Measurements from ENCODE around the gene TMPRSS5. TPM values are rescaled to one million over a fixed set of nuclear protein-coding genes. Genes with fewer than 3 reads are reported as not detected.

Gene TMPRSS5
- polyA plus RNA-seq, 1 donor (not counting 4 experiments of a cell fraction or from before 2014, with no cell fraction given): 0.04 TPM

GRCh38 chr11:113666584-113666983 lies 39.5 kb downstream of the TMPRSS5 start:
- Histone ChIP-seq H3K9me1 (ENCODE audit: control insufficient read depth, extremely low read depth, insufficient read depth, low read length) (no peaks in the 10 kb centered on the region), H3K4me2 (ENCODE audit: control insufficient read depth, extremely low read depth, insufficient read depth, low read depth, low read length) (no peak overlapping the region), H3K36me3 (ENCODE audit: control insufficient read depth in 2 of 2, extremely low read depth in 1 of 2, insufficient read depth in 2 of 2, low read length in 2 of 2) (no peaks in the 10 kb centered on the region), H3K4me1 (ENCODE audit: control insufficient read depth, extremely low read depth, insufficient read depth, low read length) (peaks cover 20% of the 10 kb centered on the region), H4K20me1 (ENCODE audit: control insufficient read depth, extremely low read depth, insufficient read depth, low read length) (no peaks in the 10 kb centered on the region), H3K4me3 (ENCODE audit: control insufficient read depth in 2 of 3, extremely low read depth in 1 of 3, insufficient read depth in 2 of 3, low read depth in 1 of 3, low read length in 3 of 3) (no peak overlapping the region), H3K9me3 (ENCODE audit: control insufficient read depth, low read depth, low read length) (peaks cover 2% of the 10 kb centered on the region), H3K9ac (ENCODE audit: control insufficient read depth, extremely low read depth, insufficient read depth, low read length) (no peak overlapping the region), H3K27me3 (ENCODE audit: control insufficient read depth, extremely low read depth, insufficient read depth, low read length) (no peaks in the 10 kb centered on the region), H2AFZ (ENCODE audit: control insufficient read depth, low read length) (no peak overlapping the region), H3K79me2 (ENCODE audit: control insufficient read depth, insufficient read depth, low read length) (no peaks in the 10 kb centered on the region), H3K27ac (ENCODE audit: control insufficient read depth, insufficient read depth, low read length) (no peak overlapping the region)
- no peak for TF ChIP-seq EZH2 (IDR thresholded peaks at IDR 0.05; ENCODE audit: low read length)
- TF ChIP-seq CTCF (optimal IDR thresholded peaks at IDR 0.05 in 1 of 3, IDR thresholded peaks at IDR 0.05 in 1 of 3, conservative IDR thresholded peaks at IDR 0.05 in 1 of 3; ENCODE audit: extremely low read depth in 1 of 3, insufficient read depth in 2 of 3, low read length in 3 of 3): no peak
- no peak for FAIRE-seq
- no peak for DNase-seq (ENCODE audit: low read depth, low spot score)
- dilution Hi-C loops (cut with MboI; ENCODE audit: extremely low pct_ligation_motif_present, low sequenced_read_pairs): no loop called here

- DNase-seq (ENCODE audit: low read depth, low spot score): no peak
- Histone ChIP-seq H3K79me2 (ENCODE audit: control insufficient read depth, insufficient read depth, low read length) (no peaks in the 10 kb centered on the region), H2AFZ (ENCODE audit: control insufficient read depth, low read length) (peak overlapping the region; percentile 51), H3K27ac (ENCODE audit: control insufficient read depth, insufficient read depth, low read length) (no peak overlapping the region), H3K4me1 (ENCODE audit: control insufficient read depth, extremely low read depth, insufficient read depth, low read length) (peaks cover 20% of the 10 kb centered on the region), H3K4me2 (ENCODE audit: control insufficient read depth, extremely low read depth, insufficient read depth, low read depth, low read length) (no peak overlapping the region), H3K9me1 (ENCODE audit: control insufficient read depth, extremely low read depth, insufficient read depth, low read length) (no peaks in the 10 kb centered on the region), H3K36me3 (ENCODE audit: control insufficient read depth in 2 of 2, extremely low read depth in 1 of 2, insufficient read depth in 2 of 2, low read length in 2 of 2) (no peaks in the 10 kb centered on the region), H4K20me1 (ENCODE audit: control insufficient read depth, extremely low read depth, insufficient read depth, low read length) (no peaks in the 10 kb centered on the region), H3K9me3 (ENCODE audit: control insufficient read depth, low read depth, low read length) (peaks cover 2% of the 10 kb centered on the region), H3K27me3 (ENCODE audit: control insufficient read depth, extremely low read depth, insufficient read depth, low read length) (no peaks in the 10 kb centered on the region), H3K9ac (ENCODE audit: control insufficient read depth, extremely low read depth, insufficient read depth, low read length) (no peak overlapping the region), H3K4me3 (ENCODE audit: control insufficient read depth in 2 of 3, extremely low read depth in 1 of 3, insufficient read depth in 2 of 3, low read depth in 1 of 3, low read length in 3 of 3) (no peak overlapping the region)
- dilution Hi-C loops (cut with MboI; ENCODE audit: extremely low pct_ligation_motif_present, low sequenced_read_pairs): no loop called here
- peak; percentile 67 for FAIRE-seq
- TF ChIP-seq EZH2 (IDR thresholded peaks at IDR 0.05; ENCODE audit: low read length) (no peak), CTCF (optimal IDR thresholded peaks at IDR 0.05 in 1 of 3, IDR thresholded peaks at IDR 0.05 in 1 of 3, conservative IDR thresholded peaks at IDR 0.05 in 1 of 3; ENCODE audit: extremely low read depth in 1 of 3, insufficient read depth in 2 of 3, low read length in 3 of 3) (no peak)
Observed at GRCh38 chr11:113664981-113665710, 41.0 kb downstream of the TMPRSS5 start.

Data from keratinocyte (primary cell).